Amniotic epithelial cell (primary cell): ENCODE results near the gene TLCD5.

Experiments
- DNase-seq: peaks from one replicate; pipeline ENCODE4 v3.0.0-alpha.2; 2010; ENCODE audit warnings: low read depth

The TLCD5 gene

GRCh38 chr11:120308081-120308480 is 17.0 kb upstream of the TLCD5 start:
- no peak for DNase-seq

- no peak for DNase-seq
These were observed 14.2 kb upstream of the TLCD5 start for GRCh38 chr11:120310870-120311269.

GRCh38 chr11:120314861-120315260 is 10.2 kb upstream of the TLCD5 start:
- no peak for DNase-seq

DNA sequence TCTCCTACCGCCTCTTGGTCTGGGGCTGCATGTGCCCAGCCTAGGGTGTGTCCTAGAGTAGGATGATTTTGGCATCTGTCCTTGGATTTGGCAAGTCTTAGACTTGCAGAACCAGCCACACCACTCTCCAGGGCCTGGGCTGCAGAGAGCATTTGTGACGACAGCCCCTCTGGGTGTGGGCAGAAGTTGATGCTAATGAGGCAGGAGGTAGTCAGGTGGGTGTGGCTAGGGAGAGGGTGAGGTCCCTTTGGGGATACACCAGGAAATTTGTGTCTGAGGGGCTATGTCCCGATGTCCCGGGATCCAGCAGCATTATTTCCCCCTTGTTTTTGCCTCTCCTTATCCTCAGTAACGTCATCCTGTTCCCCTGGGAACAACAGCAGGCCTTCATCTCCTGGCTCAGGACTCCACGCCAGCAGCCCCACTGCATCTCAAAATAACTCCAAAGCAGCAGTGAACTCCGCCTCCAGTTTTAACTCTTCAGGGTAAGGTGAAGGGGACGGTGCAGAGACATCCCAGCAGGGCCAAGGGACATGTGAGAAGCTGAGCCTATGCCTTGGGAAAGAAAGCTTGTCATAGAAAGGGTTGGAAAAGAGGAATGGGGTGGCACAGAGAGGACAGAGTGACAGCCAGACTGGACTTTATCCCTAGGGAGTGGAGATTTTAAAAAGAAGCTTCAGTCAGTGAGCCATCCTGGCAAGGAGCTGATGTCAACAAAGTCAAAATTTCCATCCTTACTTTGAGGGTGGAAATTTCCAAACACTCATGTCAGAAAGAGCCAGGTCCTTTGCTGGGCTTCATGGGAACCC is 8.0 kb upstream of the TLCD5 start:
- DNase-seq = no peak

DNA sequence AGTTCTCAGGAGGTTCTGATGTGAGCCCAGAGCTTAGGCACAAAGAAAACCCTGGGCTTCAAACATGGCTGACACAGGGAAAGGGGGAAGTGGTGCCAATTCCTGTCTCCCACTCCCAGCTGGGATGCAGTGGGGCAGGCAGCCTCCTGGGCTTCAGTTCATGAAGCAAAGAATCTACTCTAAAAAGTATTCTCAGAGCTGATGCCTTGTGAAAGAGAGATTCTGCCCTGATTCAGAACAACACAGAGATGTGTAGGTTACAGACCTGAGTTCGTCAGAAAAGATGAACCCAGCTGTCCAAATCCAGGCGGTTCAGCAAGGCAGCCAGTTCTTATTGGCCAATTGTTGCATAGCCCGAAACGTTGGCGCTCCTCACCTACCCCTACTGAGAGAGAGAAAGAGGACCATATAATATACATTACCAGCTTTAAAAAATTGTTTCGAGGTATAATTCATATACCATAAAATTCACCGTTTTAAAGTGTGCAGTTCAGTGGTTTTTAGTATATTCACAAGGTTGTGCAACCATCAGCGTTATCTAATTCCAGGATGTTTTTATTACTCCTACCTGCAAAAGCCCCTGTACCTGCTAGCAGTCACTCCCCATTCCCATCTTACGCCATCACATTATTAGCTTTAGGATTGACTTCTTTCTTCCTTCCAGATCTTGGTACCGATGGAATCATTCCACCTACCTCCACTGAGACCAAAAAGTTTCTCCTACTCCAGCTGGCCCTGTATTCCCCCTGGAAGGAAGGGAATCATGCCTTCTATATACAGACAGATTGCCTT is 7.2 kb upstream of the TLCD5 start:
- no peak for DNase-seq

- no peak for DNase-seq
These were observed 6.2 kb upstream of the TLCD5 start for GRCh38 chr11:120318906-120319305.

- DNase-seq = peak; percentile 93
These were observed 1.1 kb downstream of the TLCD5 start for GRCh38 chr11:120326228-120326627.

DNA sequence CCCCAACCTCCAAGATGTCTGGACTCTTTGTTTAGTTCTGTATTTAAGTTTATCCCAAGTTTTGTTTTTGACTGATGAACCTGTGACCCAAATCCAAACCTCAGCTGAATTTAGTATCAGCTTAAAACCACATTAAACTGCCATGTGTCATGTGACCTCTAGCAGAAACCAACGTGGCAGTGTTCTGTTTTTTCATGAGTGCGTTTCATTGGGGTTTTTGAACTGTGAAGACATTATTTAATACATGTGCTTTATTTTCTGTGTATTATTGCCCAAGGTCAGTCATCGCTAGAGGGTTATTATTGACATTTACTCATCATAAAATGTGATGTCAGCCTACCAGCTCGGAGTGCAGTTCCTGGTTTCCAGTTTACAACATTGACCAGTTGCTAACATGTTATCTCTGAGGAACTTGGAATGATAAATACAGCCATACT is 1.8 kb downstream of the TLCD5 start:
- peak; percentile 83 for DNase-seq

- no peak for DNase-seq
These were observed 2.2 kb downstream of the TLCD5 start for GRCh38 chr11:120327311-120327710.

- DNase-seq = no peak
These were observed 4.5 kb downstream of the TLCD5 start for GRCh38 chr11:120329556-120329955.

GRCh38 chr11:120330045-120330444 is 4.9 kb downstream of the TLCD5 start:
- DNase-seq = no peak

- DNase-seq = peak; percentile 95
These were observed 6.3 kb downstream of the TLCD5 start for GRCh38 chr11:120331301-120331996.

GRCh38 chr11:120332822-120333716 is 8.0 kb downstream of the TLCD5 start:
- DNase-seq = peak; percentile 39

GRCh38 chr11:120333801-120334200 is 8.7 kb downstream of the TLCD5 start:
- no peak for DNase-seq

DNA sequence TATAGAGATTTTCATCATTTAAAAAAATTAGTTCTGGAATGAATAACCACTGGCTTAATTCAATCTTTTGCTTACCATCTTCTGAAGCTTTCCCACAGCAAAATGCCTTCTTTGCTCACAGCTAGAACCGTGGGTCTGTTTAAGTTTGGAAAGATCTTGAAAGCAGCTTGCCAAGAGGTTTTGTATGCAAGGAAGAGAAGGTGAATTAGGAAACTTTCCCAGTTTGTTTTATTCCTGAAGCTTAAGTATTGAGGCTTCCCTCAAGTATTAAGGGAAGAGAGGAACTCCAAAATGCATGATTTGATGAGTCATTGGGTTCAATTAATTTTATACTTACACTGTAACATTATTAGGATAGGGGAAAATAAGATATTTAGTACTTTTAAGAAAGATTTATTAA is 9.2 kb downstream of the TLCD5 start:
- DNase-seq = no peak

DNA sequence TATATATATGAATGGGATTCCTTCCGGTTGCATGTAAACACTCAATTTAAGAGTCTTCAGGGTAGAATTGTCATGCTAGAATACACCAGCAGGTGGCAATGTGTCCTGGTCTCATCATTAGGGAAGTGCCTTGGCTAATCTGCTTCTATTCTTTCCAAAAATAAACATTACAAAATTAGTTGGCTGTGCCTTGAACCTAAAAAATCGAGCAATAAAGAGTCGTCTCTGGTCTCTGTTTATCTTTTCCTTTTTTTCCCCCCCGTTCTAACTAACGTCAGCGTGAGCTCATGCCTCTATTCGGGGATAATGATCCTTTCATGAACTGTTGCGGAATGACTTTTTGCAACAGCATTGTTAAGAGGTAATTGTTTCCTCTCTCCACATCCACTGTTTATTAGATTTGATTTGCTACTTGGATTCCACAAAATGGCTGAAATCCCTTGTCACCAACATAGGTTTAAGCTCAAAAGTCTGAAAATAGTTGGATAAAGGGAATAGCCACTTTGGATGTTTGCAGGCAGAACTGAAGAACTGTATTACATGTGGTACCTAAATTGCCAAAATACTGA is 9.9 kb downstream of the TLCD5 start:
- peak; percentile 88 for DNase-seq

DNA sequence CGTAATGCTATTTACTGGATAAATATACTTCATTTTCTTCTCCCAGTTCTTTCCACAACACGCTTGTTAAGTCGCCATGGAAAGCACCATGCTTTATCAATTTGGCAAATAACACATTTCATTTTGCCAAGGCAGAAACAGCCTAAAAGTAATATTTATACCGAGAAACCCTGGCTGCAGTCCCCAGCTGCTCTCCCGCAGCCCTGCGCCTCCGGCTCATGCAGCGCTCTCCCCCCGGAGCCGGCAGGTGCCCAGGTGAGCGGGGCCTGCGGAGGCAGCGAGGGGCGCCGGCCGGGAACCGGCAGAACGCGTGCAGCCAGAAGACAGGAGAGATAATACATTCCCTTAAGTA is 10.4 kb downstream of the TLCD5 start:
- DNase-seq = no peak

GRCh38 chr11:120335908-120336640 is 11.0 kb downstream of the TLCD5 start, which contains the start of gene ARHGEF12:
Gene ARHGEF12, plus strand, starts transcription at chr11:120336413. Its CDS starts 831 bp downstream, at chr11:120337244.
- DNase-seq = peak; percentile 97

- DNase-seq = no peak
These were observed 11.7 kb downstream of the TLCD5 start for GRCh38 chr11:120336641-120337354.
